Duodenal mucosa (tissue), 2 donors: ENCODE results near the gene NUAK1.
"Not testable (repeated sequence)": the region's sequence is repeated elsewhere in the genome, so short reads cannot be mapped to it uniquely, and the experiment has no call there.

Experiments
- H3K27ac ChIP-seq: one replicate; pipeline ENCODE4 v1.7.0; 2013; ENCODE audit warnings: low read depth, low read length
- H3K27me3 ChIP-seq, 2 donors: one replicate each; pipeline ENCODE4 v1.7.0; 2013; ENCODE audit warnings: low read length in 2 of 2, control low read depth in 1 of 2; ENCODE audit not compliant: insufficient read depth in 2 of 2, control insufficient read depth in 1 of 2
- H3K36me3 ChIP-seq, 2 donors: one replicate each; pipeline ENCODE4 v1.7.0; 2013; ENCODE audit warnings: low read length in 2 of 2, control low read depth in 1 of 2; ENCODE audit not compliant: insufficient read depth in 2 of 2, control insufficient read depth in 1 of 2
- H3K4me1 ChIP-seq, 2 donors: one replicate each; pipeline ENCODE4 v1.7.0; 2013; ENCODE audit warnings: low read length in 2 of 2, control low read depth in 1 of 2; ENCODE audit not compliant: insufficient read depth in 2 of 2, control insufficient read depth in 1 of 2
- H3K4me3 ChIP-seq, 2 donors: one replicate each; pipeline ENCODE4 v1.7.0; 2013; ENCODE audit warnings: low read length in 2 of 2, low read depth in 1 of 2
- H3K9ac ChIP-seq, 2 donors: one replicate each; pipeline ENCODE4 v1.7.0; 2013; ENCODE audit warnings: low read length in 2 of 2, low read depth in 1 of 2
- H3K9me3 ChIP-seq, 2 donors: one replicate each; pipeline ENCODE4 v1.7.0; 2013; ENCODE audit warnings: low read length in 2 of 2, control low read depth in 1 of 2; ENCODE audit not compliant: control insufficient read depth in 1 of 2

NUAK1 gene

GRCh38 chr12:106027911-106028310 is 110.8 kb downstream of the NUAK1 start:
- Histone ChIP-seq H3K4me1 (no peaks in the 10 kb centered on the region), H3K27ac (no peak overlapping the region), H3K36me3 (no peaks in the 10 kb centered on the region), H3K27me3 (peaks cover 0 to 5% of the 10 kb centered on the region in 2 donors), H3K4me3 (no peak overlapping the region), H3K9ac (no peak overlapping the region), H3K9me3 (no peaks in the 10 kb centered on the region)

DNA sequence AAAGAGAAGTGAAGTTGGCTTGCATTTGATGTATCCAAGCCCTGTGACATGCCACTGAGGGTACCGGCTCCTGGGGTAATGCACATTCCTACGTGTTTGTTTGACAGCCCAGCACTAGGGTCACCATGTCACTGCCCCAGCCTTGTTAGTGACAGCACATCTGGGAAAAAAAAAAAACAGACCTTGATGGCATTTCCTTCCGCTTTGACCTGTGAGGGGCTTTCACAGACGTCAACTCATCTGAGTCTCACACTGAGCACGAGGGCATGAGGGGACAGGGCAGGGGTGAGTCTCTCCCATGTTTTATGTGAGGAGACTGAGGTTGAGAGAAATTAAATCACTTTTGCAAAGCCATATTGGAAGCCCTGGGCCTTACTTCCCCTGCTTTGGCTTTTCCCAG is 111.5 kb downstream of the NUAK1 start:
- H3K36me3 ChIP-seq, result no peaks in the 10 kb centered on the region
- H3K9me3 ChIP-seq, result no peaks in the 10 kb centered on the region
- H3K4me3 ChIP-seq, result no peak overlapping the region
- peaks cover 0 to 5% of the 10 kb centered on the region in 2 donors for H3K4me1 ChIP-seq
- peaks cover 0 to 5% of the 10 kb centered on the region in 2 donors for H3K27me3 ChIP-seq
- no peak overlapping the region for H3K9ac ChIP-seq
- H3K27ac ChIP-seq, result no peak overlapping the region

- peaks cover 5 to 7% of the 10 kb centered on the region in 2 donors for H3K4me1 ChIP-seq
Observed at GRCh38 chr12:106025129-106025528, 113.6 kb downstream of the NUAK1 start.

GRCh38 chr12:106023039-106023438 is 115.7 kb downstream of the NUAK1 start:
- H3K4me3 ChIP-seq, result no peak overlapping the region
- peaks cover 0 to 5% of the 10 kb centered on the region in 2 donors for H3K27me3 ChIP-seq
- peaks cover 5 to 7% of the 10 kb centered on the region in 2 donors for H3K4me1 ChIP-seq
- no peak overlapping the region for H3K27ac ChIP-seq
- H3K9ac ChIP-seq, result no peak overlapping the region
- H3K9me3 ChIP-seq, result peaks cover 4 to 12% of the 10 kb centered on the region in 2 donors
- H3K36me3 ChIP-seq, result no peaks in the 10 kb centered on the region

More at GRCh38 chr12:106025129-106025528, 113.6 kb downstream of the NUAK1 start:
- no peak overlapping the region for H3K9ac ChIP-seq
- H3K36me3 ChIP-seq, result no peaks in the 10 kb centered on the region
- H3K9me3 ChIP-seq, result no peaks in the 10 kb centered on the region
- no peak overlapping the region for H3K27ac ChIP-seq
- H3K27me3 ChIP-seq, result peaks cover 0 to 5% of the 10 kb centered on the region in 2 donors
- no peak overlapping the region for H3K4me3 ChIP-seq

DNA sequence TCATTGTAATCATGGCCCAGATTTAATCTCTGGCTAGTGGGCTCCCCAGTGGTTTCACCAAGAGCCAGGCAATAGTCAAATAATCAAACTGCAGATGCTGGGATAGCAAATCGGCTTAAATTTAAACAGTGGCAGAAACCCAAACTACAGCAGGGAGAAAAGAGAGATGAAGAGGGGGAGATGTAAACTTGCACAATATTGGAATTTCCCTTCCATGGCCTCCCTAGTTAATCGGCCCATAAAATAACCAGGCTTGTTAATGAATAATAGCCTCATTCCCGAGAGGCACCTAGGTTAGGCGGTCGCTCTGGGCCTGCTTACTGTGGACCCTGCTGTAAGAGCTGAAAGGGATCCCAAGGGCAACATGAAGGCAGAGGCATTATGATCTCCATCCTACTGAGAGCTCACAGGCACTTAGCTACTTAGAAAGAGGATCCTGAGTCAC is 116.2 kb downstream of the NUAK1 start:
- Histone ChIP-seq H3K27ac (no peak overlapping the region), H3K9me3 (peaks cover 4 to 12% of the 10 kb centered on the region in 2 donors), H3K9ac (no peak overlapping the region), H3K4me1 (peaks cover 5 to 7% of the 10 kb centered on the region in 2 donors), H3K36me3 (no peaks in the 10 kb centered on the region), H3K27me3 (peaks cover 0 to 5% of the 10 kb centered on the region in 2 donors), H3K4me3 (no peak overlapping the region)

GRCh38 chr12:106021516-106021915 is 117.2 kb downstream of the NUAK1 start:
- Histone ChIP-seq H3K9ac (no peak overlapping the region), H3K27ac (no peak overlapping the region), H3K9me3 (peaks cover 4 to 12% of the 10 kb centered on the region in 2 donors), H3K4me1 (peaks cover 5 to 7% of the 10 kb centered on the region in 2 donors), H3K27me3 (peaks cover 0 to under 1% of the 10 kb centered on the region in 2 donors), H3K36me3 (no peaks in the 10 kb centered on the region), H3K4me3 (no peak overlapping the region)

GRCh38 chr12:106020736-106021135 is 118.0 kb downstream of the NUAK1 start:
- H3K4me3 ChIP-seq, result no peak overlapping the region
- H3K9ac ChIP-seq, result no peak overlapping the region

GRCh38 chr12:106019144-106019543 is 119.6 kb downstream of the NUAK1 start:
- Histone ChIP-seq H3K9ac (no peak overlapping the region), H3K4me3 (no peak overlapping the region), H3K9me3 (peaks cover 4 to 12% of the 10 kb centered on the region in 2 donors)

More at GRCh38 chr12:106020736-106021135, 118.0 kb downstream of the NUAK1 start:
- Histone ChIP-seq H3K27ac (no peak overlapping the region), H3K36me3 (no peaks in the 10 kb centered on the region), H3K4me1 (peaks cover 5 to 7% of the 10 kb centered on the region in 2 donors), H3K9me3 (peaks cover 4 to 12% of the 10 kb centered on the region in 2 donors), H3K27me3 (no peaks in the 10 kb centered on the region)

DNA sequence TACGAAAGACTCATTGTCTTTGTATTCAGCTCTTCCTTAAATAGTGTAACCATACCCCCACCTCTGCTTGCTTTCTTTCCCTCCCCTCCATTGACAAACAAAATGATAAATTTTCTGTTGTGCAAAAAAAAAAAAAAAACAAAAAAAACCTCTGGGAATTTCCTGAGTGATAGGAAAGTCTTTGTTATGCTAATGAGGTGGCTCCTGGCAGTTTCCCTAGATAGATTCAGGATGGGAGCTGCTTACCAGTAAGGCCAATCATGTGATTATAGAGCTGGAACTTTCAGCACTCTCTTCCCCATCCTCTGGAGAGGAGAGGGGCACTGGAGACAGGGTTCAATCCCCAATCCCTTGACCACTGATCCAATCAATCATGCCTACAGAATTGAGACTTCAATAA is 120.5 kb downstream of the NUAK1 start:
- Histone ChIP-seq H3K9ac (no peak overlapping the region), H3K36me3 (no peaks in the 10 kb centered on the region), H3K4me1 (peaks cover 5 to 7% of the 10 kb centered on the region in 2 donors), H3K9me3 (peaks cover 4 to 12% of the 10 kb centered on the region in 2 donors), H3K27me3 (no peaks in the 10 kb centered on the region), H3K27ac (no peak overlapping the region), H3K4me3 (no peak overlapping the region)

More at GRCh38 chr12:106019144-106019543, 119.6 kb downstream of the NUAK1 start:
- H3K36me3 ChIP-seq, result no peaks in the 10 kb centered on the region
- H3K27ac ChIP-seq, result no peak overlapping the region
- H3K4me1 ChIP-seq, result peaks cover 5 to 7% of the 10 kb centered on the region in 2 donors
- H3K27me3 ChIP-seq, result no peaks in the 10 kb centered on the region

- not testable (repeated sequence) for H3K36me3 ChIP-seq
Observed at GRCh38 chr12:106016601-106017278, 122.0 kb downstream of the NUAK1 start.

More at GRCh38 chr12:106016601-106017278, 122.0 kb downstream of the NUAK1 start:
- peaks cover 4 to 12% of the 10 kb centered on the region in 2 donors for H3K9me3 ChIP-seq
- not testable (repeated sequence) for H3K27ac ChIP-seq, H3K4me1 ChIP-seq, H3K4me3 ChIP-seq, H3K9ac ChIP-seq, H3K27me3 ChIP-seq
